HG03066 (cell line): Measurements from ENCODE around the gene B3GALT2.

Source experiments
- ATAC-seq: cut with Tn5 transposase; IDR thresholded peaks from one replicate; pipeline ENCODE4 v1.9.1; 2021; ENCODE audit warnings: low read depth; ENCODE audit not compliant: unreplicated experiment

Gene B3GALT2

DNA sequence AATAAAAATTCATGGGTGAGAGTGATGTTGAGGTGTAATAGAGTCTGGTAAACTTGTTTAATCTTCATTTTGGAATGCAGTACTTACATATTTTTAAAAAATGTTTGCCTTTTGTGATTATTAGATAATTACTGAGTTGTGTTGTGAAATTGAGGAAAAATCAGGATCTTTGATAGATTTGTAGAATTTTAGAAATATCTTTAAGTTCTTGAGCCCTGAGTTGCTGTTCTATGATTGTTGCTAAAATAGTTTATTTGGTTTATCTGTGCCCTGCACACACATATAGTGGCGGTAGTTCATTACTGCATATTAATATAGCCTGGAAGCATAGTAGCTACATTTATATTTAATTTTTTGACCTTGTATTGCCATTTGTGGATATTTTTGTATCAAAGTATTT is 1.6 kb downstream of the B3GALT2 start:
- no peak for ATAC-seq

DNA sequence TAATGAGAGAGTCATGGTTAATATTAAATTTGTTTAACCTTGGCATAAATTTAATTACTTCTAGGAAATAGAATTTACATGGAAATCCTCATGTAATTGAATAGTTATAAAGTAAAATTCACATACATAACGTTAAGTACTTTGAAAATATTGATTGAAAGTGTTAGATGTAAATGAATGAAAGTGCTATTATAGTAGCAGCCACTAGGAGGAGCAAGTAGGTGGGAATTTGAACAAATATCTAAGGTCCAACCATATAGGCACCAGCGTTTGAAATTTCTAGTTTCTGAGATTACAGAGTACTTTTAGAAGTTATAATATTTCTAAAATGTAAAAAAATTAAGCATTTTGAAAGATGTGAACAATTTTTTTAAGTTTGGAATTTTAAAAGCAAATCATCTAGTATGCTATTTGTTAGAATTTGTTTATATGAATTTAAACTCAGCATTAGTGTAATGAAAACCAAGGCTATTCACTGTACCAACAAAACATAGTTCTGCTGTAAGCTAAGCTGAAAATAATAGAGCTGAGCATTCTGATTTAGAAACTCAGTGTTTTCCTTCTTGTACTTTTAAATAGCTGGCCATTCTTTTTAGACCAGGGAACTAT is 3.3 kb downstream of the B3GALT2 start:
- peak; percentile 53 for ATAC-seq

DNA sequence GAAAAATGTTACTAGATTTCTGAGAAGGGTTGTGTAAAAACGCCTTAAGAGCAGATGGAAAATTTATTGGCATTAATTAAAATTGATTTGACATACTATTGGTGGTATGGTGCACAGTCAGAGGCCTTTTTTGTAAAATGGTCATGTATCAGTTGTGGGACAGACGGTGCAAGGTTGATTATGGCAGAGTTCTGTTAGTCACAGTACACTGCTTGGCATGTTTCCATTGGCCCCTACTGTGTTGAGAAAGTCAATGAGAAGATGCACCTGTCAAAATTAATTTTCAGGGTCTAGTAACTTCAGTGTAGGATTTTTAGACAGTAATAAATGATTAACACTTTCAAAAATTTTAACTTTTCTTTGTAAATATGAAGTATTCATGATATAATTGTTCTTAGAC is 4.4 kb downstream of the B3GALT2 start:
- ATAC-seq, result no peak

DNA sequence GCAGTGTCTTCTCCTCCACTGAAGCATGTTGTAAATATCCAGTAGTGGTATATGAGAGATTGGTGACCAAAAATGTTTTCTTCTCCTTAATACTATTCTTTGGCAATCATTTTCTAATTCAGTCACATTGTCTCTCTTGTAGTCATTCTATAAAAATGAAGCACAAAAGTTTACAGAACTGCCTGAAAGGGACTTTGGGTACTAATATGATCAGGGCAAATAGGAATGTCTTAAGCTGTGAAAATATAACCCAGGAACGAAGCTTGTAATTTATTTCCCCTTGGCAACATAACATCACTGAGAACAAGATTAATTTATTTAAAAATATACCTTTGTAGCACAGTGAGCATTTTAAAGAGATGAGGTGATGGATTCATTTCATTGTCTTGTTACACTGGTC is 4.9 kb downstream of the B3GALT2 start:
- ATAC-seq, result no peak

DNA sequence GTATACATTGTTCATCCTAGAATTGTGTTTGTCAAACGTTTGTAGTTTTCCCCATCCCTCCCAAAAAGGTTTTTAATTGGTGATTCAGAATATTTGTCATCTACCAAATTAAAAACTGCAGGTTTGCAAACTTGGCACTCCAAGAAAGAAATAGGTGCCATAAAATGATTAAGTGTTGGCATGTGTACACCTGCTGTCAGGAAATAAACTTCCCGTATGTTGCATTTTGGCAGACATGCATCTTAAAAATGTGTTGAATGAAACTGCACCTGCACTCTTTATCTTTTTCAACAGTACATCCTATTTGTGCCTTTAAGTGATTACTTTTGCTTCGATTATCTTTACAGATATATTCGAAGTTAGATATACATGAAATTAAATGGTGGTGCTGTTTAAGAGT is 7.3 kb downstream of the B3GALT2 start:
- no peak for ATAC-seq

DNA sequence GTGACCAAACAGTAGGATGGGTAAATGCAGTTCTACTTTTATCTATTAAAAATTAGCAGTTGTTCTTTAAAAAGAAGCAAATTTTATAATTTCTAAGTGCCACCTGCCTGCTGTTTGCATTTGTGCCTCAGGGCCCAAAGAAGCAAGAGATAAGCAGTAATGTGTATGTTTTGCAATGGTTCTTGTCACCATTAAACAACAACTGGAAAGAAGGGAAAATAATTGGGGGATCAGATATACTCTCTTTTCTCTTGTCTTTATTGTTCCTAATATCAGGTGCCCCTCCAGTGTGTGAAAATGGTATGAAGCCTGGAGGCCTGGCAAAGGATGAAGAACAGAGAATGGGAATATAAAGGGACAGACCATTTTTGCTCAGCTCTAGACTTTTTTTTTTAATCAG is 9.6 kb downstream of the B3GALT2 start:
- ATAC-seq, result no peak

DNA sequence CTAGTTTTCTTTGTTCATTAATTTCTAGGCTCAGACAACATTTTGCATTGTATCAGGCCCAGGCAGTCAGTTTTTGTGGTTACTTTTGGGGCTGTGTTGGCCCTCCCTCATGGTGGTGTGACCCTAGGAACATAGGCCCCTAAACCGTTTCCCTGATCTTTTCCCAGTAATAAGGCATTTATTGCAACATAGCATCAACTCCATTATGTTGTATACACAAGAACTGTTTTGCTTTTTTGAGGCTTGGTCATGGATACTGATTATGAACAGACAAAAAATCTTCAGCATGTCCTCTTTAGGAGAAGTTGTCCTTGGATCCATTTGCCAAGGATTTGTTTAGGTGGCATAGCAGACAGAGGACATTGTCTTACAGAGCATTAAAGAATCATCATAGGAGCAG is 10.3 kb downstream of the B3GALT2 start:
- ATAC-seq, result no peak

DNA sequence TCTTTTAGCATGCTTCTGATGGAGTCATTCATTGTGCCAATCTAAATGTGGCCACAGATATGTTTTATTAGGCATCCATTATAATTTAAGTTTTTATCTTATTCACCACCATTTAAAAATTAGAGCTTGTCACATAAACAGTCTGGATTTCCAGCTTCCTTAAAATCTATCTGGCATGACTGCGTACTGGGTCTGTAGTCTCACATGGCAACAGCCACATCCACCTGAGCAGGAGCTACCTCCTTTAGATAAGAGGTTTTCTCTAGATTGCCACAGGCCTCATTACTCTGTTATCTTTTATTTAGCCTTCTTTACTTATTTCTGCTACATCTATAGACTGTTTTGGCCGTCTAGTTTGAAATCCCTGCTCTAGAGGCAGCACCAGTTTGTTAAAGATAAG is 29.1 kb downstream of the B3GALT2 start:
- no peak for ATAC-seq

DNA sequence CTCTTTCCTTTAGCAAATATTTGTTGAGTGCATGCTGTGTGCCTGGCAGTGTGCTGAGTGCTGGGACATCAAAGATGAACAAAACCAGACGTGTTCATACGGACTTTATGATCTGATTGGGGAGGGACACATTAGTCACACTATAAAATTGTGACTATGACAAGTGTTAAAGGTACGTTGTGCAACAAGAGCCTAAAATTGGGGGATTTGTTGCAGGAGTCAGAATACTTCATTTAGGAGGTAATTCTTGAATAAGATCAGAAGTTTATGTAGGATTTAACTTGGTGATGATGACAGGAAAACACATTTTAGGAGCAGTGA is 29.6 kb downstream of the B3GALT2 start:
- no peak for ATAC-seq

DNA sequence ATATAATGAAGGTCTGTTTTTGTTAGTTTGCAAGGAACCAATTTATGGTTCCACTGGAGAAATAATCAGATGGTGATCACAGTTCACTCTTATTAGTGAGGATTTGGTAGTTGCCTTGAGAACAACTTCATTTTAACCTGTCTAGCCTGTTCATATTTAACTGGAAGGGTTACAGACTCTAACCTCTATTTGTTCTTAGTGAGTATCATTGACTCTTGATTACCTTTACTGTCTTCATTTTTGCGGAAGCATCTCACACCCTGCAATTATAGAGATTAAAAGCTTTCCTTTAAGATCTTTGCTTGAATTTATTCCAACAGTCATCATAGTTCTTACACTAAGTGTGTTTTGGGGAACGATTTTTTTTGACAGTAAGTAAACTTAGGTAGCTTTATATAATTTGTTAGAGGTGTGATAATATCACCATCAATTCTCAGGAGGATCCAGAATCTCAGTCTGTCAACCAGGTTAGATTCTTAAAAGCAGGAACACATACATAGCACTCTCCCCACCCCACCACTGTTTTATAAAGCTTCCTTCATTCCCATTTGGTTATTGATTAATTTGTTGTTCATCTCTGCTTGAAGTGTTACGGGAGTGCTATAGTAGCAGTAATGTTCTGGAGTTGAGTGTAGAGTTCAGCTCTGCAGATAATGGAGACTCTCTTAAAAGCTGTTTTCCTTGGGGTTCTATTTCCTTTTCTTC is 30.1 kb downstream of the B3GALT2 start:
- no peak for ATAC-seq

DNA sequence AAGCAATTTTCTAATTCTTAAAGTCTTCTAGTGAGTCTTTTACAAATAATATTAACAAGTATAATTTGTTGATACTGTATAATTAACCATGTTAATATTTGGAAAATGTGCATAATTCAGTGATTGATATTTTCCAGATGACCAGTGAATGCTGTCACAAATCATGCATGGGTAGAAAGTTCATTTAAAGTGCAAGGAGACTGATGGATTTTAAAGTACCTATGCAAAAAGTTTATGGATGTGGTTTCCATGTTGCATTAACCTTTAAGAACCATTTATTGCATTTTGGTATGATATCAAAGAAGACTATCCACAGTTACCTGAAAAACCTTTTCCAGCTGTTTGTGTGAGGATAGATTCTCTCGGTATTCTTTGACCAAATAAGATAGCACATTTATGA is 41.4 kb downstream of the B3GALT2 start:
- no peak for ATAC-seq

DNA sequence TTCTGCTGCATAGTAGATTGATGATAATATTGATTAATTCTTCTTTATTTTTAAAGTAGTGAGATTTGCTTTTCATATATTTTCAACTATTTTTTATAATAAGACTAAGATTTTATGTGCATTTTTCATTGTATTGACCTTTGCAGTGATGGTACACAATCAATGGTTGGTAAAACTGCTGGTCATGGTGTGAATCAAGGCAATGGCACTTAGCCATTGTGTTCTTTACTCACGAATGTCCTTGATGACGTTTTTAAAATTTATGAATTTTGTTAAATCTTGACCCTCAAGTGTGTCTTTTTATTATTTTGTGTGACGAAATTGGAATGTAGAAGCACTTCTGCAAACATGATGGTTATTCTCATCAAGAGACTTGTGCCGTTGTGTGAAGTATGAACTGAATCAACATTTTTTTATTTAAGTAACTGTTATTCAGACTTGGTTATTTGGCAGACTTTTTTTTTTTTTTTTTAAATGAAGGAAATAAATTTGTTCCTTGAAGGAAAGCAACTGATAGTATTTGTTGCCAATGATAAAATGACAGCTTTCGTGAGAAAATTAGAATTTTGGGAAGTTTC is 42.0 kb downstream of the B3GALT2 start:
- no peak for ATAC-seq

DNA sequence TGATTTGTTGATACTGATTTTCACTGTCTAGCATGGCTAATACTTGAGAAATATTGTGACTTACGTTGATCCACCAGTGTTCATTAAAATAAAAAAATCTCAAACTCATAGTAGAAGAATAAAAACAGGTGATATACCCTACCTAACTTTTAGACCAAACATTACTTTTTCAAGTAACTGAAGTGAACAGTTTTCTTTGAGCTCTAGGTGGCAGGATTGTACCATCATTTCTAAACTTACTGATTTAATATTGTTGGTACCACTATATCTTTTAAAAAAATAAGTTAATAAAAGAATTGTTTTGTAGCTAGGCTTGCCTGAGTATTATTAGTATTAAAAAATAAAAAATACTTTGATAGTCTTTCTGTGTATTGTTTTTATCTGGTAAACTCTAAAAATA is 43.1 kb downstream of the B3GALT2 start:
- no peak for ATAC-seq

DNA sequence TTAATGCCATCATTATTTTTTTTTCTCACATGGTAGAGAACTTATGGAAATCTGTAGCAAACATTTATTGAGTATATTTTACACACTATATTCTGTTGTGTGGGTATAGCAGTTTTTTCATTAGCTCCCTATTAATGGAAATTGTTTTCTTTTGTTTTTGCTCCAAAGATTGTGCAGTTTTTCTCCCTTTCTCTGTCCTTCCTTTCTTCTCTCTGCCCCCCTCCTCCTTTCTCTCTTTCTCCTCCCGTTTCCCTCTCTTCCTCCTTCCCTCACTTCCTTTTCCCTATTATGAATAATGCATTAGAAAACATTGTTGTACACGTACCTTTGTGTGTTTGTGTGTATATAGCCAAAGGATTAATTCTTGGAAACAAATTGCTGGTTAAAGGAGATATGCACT is 44.0 kb downstream of the B3GALT2 start:
- ATAC-seq, result no peak

DNA sequence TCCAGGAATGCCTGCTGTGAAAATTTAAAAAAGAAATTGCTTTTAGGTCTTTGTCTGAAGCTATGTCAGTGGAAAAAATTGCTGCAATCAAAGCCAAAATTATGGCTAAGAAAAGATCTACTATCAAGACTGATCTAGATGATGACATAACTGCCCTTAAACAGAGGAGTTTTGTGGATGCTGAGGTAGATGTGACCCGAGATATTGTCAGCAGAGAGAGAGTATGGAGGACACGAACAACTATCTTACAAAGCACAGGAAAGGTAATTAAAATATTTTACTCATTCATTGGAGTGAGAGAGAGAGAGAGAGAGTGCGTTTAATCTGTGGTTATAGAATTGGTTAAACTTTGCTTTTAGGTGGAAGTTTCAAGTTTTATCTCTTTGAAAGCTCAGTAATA is 44.6 kb downstream of the B3GALT2 start:
- ATAC-seq, result no peak

DNA sequence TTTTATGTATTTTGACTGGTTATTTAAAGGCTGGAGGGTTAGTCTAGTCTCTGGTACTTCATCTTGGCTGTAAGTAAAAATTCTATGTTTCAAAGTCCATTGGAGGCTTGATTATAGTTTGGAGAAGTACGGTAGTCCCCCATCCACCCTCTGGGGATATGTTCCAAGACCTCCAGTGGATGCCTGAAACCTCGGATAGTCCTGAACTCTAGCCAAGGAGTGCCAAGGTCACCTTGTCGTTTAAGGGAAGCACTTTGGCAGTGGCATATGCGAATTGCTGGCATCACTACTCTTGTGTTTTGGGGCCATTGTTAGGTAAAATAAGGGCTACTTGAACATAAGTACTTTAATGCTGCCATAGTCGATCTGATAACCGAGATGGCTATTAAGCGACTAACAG is 46.2 kb downstream of the B3GALT2 start:
- no peak for ATAC-seq

DNA sequence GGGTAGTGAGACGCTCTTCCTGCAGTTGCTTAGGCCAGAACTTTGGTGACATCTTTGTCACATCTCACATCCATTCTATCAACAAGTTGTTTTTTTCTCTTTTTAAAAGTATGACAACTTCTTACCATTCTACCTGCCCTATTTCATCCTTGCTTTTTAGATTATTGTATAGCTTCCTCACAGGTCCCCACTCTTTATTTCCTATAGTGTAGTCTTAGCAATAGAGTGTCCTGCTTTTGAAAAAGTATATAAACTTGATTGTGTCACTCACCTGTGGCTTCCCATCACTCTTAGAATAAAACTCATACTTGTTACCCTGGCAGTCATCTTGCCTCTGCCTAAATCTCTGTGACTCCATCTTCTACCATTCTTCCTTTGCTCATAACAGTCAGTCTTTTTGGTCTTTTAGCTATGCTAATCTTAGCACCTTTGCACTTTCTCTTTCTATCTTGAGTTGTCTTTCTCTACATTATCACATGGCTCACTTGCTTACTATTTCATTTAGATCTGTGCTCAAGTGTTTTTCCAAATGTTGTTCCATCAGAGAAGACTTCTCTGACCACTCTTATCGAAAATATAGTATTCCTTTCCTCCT is 55.0 kb downstream of the B3GALT2 start:
- ATAC-seq, result peak; percentile 53
